Uterus (tissue), 2 donors: Measurements from ENCODE around the gene OPCML.

Experiments used
- POLR2A ChIP-seq, 2 donors: fragments of 450-650 bp; IDR thresholded peaks; one replicate each; pipeline ENCODE4 v1.6.1; 2016; ENCODE audit warnings: antibody characterized with exemption in 2 of 2, mild to moderate bottlenecking in 1 of 2, moderate library complexity in 1 of 2
- TF ChIP-seq, protein P1 (sequence below), 4 experiments: fragments of 200-600 bp in 2 of 4; fragments of 450-650 bp in 2 of 4; sonication (generic) in 2 of 4; IDR thresholded peaks; one replicate each; pipeline ENCODE4 v1.5.1; 2016 to 2019; ENCODE audit warnings: antibody characterized with exemption in 4 of 4, mild to moderate bottlenecking in 2 of 4, moderate library complexity in 1 of 4

DNA sequence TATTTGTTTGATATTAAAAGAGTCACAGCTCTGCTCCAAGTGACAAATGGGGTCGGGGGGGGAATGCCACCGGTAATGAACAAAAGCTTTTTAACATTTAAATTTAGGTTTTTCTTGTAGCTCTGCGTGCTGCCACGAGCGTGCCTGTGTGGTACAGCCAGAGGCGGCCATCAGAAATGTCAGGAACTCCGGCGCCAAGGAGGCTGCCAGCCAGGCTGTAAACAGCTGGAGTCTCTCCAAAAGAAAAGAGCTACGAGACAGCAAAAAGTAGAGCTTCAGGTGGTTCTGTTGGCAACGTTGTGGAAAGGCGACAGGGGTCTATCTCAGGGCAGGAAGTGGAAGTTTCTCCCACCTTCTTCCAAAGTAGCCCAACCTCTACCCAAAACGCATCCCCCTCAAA, 532.8 kb downstream of the OPCML start:
- no peak for TF ChIP-seq POLR2A (IDR thresholded peaks at IDR 0.05)
- TF ChIP-seq, protein P1, sequence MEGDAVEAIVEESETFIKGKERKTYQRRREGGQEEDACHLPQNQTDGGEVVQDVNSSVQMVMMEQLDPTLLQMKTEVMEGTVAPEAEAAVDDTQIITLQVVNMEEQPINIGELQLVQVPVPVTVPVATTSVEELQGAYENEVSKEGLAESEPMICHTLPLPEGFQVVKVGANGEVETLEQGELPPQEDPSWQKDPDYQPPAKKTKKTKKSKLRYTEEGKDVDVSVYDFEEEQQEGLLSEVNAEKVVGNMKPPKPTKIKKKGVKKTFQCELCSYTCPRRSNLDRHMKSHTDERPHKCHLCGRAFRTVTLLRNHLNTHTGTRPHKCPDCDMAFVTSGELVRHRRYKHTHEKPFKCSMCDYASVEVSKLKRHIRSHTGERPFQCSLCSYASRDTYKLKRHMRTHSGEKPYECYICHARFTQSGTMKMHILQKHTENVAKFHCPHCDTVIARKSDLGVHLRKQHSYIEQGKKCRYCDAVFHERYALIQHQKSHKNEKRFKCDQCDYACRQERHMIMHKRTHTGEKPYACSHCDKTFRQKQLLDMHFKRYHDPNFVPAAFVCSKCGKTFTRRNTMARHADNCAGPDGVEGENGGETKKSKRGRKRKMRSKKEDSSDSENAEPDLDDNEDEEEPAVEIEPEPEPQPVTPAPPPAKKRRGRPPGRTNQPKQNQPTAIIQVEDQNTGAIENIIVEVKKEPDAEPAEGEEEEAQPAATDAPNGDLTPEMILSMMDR (IDR thresholded peaks at IDR 0.05) = no peak
